Activated CD8-positive, alpha-beta memory T cell treated with anti-CD3 and anti-CD28 coated beads for 48 hours (primary cell): Measurements from ENCODE around the gene LRRC47.

Source experiments
- DNase-seq, 3 experiments: peaks; one replicate each; pipeline ENCODE4 v3.0.0-alpha.2; 2020; ENCODE audit warnings: low read depth in 2 of 3, low spot score in 2 of 3

The LRRC47 gene

GRCh38 chr1:3787349-3787715 lies 9.0 kb downstream of the LRRC47 start:
- DNase-seq: no peak

GRCh38 chr1:3786468-3787348 lies 9.6 kb downstream of the LRRC47 start:
- no peak for DNase-seq

DNA sequence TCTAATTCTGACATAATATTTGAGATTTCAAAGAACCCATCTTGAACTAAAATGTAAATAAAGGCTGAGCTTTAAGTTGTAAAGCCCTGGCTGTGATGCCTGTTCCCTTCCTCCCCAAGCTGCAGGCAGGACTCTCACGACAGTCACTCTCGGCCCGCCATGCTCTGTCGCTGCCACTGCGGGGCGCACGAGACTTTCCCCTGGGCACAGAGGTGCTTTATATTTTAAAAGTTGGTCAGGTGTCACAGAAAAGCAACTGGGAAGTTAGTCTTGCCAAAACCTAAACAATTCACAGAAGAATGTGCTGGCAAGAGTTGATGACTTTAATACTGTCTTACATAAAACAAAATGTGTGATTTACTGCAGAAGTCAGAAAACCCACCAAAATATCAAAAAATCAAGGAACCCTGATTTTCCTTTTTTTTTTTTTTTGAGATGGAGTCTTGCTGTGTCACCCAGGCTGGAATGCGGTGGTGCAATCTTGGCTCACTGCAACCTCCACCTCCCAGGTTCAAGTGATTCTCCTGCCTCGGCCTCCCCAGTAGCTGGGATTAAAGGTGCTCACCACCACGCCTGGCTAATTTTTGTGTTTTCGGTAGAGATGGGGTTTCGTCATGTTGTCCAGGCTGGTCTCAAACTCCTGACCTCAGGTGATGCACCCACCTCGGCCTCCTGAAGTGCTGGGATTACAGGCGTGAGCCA lies 10.7 kb downstream of the LRRC47 start:
- no peak for DNase-seq

- DNase-seq: no peak
Observed at GRCh38 chr1:3785045-3785444, 11.3 kb downstream of the LRRC47 start.

GRCh38 chr1:3783651-3784474 lies 12.4 kb downstream of the LRRC47 start:
- DNase-seq: no peak

- no peak for DNase-seq
Observed at GRCh38 chr1:3780901-3781300, 15.4 kb downstream of the LRRC47 start.

DNA sequence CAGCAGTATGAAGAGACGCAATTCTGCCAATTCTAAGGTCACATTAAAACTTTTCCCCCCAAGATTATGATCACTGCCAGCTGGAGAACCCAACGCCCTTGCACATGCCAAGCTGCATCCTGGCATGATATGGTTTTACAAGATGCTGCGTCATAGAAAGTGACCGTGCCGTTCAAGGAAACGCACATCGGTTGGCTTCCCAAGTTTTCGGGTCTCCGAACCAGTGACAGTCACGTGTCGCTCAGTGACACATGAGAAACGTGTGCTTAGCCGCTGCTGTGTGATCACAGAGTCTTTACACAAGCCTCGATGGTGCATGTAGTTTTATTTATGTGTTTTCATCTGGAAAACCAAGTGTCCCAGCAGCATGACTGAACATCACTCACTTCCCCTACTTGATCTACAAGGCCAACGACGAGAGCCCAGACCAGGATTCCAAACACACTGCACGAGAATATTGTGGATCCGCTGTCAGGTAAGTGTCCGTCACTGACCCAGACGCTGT lies 16.3 kb downstream of the LRRC47 start:
- no peak for DNase-seq

GRCh38 chr1:3779265-3779911 lies 16.9 kb downstream of the LRRC47 start:
- DNase-seq: no peak

DNA sequence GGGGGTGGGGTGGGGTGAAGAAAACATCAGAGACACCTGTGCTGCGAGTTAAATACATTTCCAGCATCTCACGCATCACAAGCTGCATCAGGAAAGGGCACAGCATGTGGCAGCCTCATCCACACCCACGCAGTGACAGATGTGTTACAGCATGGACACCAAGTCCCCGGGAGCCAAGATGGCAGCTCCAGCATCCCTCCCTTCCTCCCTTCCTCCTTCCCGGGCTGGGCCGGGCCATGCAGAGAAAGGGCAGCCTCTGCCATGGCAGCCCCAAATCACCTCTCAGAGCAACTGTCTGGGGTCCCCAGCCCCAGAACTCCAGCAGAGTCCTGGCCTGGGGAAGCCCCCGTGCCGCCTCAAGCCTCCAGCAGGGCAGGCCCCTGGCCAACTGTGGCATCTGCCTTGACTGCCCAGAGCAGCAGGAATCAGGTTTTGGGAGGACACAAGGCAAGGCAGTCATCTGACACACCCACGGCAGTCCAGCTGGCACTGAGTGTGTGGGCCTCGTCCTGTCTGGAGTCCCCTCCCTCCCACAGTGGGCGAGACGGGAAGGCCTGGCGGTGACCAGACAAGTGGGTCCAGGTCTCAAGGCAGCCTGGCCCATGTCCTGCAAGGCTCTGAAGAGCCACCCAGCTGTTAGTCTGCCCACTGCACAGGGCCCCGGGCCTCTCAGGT lies 17.6 kb downstream of the LRRC47 start:
- no peak for DNase-seq

DNA sequence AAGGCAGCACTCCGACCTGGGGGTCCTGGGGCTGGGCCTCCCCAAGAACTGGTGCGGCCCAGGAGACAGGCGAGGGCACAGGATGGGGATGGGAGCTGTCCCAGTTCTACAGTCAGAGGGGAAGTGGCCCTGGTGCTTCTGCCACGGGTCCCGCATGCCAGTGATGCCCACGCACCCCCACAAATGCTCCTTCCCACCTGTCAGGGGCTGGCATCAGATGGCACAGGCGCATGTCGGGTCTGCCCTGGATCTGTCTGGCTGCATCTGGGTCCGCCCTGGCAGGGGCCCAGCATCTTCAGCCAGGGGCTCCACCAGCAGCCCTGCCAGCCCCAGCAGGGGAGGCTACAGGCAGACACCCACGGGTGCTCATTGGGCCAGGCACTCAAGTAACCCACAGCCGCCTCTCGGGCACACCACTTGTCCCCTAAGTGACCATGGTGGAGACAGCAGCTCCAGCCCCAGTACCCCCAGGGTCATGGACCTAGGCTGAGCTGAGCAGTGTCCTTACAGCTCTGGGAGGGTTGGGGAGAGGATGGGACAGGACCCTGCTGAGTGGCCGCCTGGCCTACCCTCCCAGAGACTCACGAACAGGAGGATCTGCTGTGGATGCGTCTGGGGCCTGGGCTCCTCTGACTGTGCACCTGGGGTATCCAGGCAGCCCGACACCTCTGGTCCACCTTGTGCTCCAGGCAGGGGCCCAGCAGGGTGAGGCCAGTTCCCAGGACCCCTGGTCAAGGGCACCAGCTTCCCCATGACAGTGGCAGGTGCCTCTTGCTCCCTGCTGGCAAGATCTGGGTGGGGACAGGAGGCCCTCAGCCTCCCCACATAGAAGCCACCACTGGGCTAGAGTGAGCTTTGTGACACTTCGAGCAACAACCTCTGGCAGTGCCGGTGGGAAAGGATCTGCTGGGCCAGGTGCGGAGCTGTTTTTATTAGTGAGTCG lies 18.4 kb downstream of the LRRC47 start:
- no peak for DNase-seq

DNA sequence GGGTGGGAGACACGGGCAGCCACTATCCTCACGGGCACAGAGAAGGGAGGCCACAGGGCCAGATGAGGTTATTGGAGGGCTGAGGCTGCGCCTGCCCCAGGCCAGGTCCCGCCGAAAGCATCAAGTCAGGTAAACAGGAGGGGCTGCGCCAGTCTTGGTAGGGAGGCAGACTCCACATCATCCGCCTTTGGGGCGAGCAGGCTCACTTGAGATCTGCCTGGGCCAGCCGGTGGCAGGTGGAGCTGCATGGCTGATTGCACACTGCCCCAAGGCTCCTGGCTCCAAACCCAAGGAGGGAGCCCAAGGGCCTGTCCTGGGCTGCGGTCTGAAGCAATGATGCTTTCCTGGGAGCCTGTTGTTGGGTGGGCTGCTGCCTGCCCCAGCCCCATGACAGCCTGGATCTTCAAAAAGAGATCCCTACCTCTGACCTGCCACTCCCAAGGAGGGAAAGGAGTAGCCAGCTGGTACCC lies 19.2 kb downstream of the LRRC47 start:
- DNase-seq: no peak

GRCh38 chr1:3776231-3776961 lies 19.9 kb downstream of the LRRC47 start:
- DNase-seq: no peak

DNA sequence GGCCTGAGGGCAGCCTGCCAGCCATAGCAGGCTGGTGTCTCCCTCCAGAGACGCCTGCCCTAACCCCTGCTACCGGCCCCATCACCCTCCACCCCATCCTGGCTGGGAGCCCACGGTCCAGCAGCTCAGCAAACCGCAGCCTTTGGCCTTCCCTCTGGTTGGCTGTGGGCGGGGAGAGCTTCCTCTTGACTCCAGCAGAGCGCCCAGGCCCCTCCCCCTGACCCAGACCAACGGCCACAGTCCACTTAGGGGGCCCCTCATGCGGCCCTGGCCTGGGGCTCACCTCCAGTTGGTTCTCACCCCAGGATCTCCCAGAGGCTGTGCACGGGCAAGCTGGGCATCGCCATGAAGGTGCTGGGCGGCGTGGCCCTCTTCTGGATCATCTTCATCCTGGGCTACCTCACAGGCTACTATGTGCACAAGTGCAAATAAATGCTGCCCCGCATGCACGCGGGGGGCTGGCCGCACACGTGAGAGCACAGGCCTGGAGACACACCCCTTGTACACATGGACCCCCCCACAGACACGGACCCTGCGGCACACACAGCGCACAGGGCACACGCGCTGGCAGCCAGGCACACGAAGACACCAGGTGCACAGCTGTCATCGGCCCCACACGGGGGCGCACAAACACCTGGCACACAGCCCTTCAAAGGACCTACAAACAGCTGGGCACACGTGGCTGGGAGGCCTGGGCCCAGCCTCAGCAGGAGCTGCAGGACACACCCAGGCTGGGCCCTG lies 20.6 kb downstream of the LRRC47 start:
- no peak for DNase-seq

DNA sequence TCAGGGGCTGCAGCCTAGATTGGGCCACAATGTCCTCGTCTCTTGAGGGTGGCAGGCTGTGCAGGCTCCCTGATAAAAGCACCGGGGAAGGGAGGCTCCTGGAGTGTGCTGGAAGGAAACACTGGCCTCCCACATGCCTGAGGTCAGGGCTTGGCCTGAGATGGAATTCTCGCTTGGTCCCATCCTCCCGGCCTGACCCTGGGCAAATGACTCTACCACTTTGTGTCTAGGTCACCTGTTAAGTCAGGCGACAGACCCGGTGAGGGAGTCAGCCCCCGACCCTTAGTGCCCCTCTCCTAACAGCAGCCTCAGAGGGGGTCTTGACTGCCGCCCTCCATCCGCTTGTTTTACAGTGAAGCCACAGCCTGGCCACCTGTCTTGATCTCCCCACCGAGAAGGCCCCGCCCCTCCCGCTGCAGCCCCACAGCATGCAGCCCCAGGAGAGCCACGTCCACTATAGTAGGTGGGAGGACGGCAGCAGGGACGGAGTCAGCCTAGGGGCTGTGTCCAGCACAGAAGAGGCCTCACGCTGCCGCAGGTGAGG lies 21.3 kb downstream of the LRRC47 start:
- DNase-seq: no peak

DNA sequence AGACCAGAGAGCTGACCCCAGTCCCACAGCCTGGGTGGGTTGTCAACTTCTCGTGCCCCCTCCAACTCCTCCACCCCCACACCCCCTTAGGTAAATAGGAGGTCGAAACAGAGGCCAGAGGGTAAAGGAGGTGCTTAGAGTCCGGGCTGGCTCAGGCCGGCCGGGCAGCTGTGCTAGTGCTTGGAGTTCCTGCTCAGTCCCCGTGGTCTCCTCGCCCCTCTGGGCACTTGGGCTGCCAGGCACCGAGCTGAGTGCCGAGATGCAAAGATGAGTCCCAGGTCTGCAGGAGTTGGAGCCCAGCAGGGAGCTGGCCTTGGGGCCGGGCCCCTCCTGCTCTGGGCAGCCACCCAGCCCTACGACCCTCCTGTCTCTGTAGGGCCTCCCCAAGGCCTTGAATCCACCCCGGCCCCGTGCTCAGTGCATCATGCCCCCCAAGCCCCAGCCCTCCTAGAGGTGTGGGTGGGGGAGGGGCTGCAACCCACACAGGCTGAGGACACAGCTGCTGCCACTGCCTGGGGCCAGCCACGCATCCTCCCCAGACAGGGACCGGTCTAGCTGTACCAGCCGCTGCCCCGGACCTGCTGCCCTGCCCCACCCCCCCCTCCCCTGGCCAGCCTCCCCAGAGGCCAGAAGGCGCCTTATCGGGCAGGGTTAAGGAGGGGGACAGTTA lies 21.9 kb downstream of the LRRC47 start:
- no peak for DNase-seq

- DNase-seq: no peak
Observed at GRCh38 chr1:3773572-3774275, 22.6 kb downstream of the LRRC47 start.
